C4-2B (cell line): Measurements from ENCODE around the gene EPB41L5.

Experiments used
- CTCF ChIP-seq: fragments of 450-650 bp; conservative IDR thresholded peaks from 2 replicates; pipeline ENCODE4 v1.5.1; 2017; ENCODE audit warnings: mild to moderate bottlenecking
- ZFX ChIP-seq: fragments of 450-650 bp; IDR thresholded peaks from 2 replicates; pipeline ENCODE4 v1.6.1; 2017

DNA sequence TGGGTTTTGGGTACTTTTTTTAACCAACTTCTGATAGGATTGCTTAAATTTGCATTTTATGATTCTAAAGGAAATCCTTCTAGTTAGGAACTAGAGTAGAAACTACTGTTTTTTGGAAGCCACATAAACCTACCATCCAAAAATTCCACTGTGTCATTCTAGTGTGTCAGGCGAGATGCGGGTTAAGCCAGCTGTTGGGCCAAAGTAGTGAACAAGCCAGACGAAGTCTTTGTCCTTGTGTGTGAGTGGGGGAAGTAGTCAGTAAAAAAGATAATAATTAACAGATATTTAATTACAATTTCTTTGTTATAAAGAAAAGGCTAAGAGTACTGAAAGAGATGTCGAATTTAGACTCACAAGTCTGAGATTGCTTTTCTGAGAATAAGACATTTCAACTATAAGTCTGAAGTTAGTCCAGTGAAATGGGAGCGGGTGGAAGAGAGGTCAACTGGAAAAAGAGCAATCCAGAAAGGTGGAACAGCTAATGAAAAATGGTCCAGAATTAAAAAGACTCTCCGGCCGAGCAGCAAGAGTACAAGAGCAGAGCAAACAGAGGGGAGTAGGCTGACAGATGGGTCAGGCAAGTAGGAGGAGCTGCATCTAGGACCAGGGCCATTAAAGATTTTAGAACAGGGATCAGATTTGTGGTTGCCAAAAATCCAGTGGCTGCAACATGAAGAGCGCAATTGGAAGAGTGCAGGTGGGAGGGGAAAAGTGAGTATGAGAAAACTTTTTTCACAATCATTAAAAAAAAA, 1.5 kb downstream of the EPB41L5 start:
- TF ChIP-seq CTCF (no peak), ZFX (no peak)
